B cell (primary cell): ENCODE results near the gene ARHGAP26. TPM values are rescaled to one million over a fixed set of nuclear protein-coding genes. Genes with fewer than 3 reads are reported as not detected.

Experiments
- ATAC-seq: fragments of 200-7000 bp; cut with Tn5 transposase; one replicate; pipeline ENCODE4 v1.10.0; 2021; ENCODE audit warnings: low read depth, mild to moderate bottlenecking, moderate number of reproducible peaks, moderate library complexity
- CTCF ChIA-PET: fragments of 350-600 bp; sonication (Branson Sonifier 250); formaldehyde crosslinking; loops from one replicate; lab custom pipeline; 2021; ENCODE audit warnings: antibody characterized with exemption, inconsistent platforms; lab: Charles Lee
- POLR2A ChIA-PET: fragments of 350-600 bp; sonication (Branson Sonifier 250); formaldehyde crosslinking; loops from one replicate; lab custom pipeline; 2021; ENCODE audit warnings: antibody characterized with exemption; lab: Charles Lee
- DNase-seq: peaks from one replicate; pipeline ENCODE4 v3.0.0; 2013
- H2AFZ ChIP-seq: 2 replicates; pipeline ENCODE4 v1.6.1; 2012; ENCODE audit warnings: mild to moderate bottlenecking, low read depth, low read length; ENCODE audit not compliant: insufficient read depth, poor library complexity, severe bottlenecking
- H3K27ac ChIP-seq, 2 donors: 1 replicate in 1 of 2; 2 replicates in 1 of 2; pipeline ENCODE4 v1.5.1; 2012 to 2013; ENCODE audit warnings: low read length in 2 of 2, mild to moderate bottlenecking in 2 of 2, moderate library complexity in 1 of 2
- H3K27me3 ChIP-seq, 4 experiments: fragments of 200-600 bp in 1 of 4; sonication (generic) in 1 of 4; replicated peaks in 1 of 4; 1 replicate in 2 of 4; 2 replicates in 2 of 4; pipeline versions ENCODE4 v1.6.1 to v1.7.0; 2013 to 2016; ENCODE audit warnings: low read length in 3 of 4, mild to moderate bottlenecking in 2 of 4, mixed read lengths in 1 of 4, moderate library complexity in 1 of 4; ENCODE audit not compliant: insufficient read depth in 4 of 4, control insufficient read depth in 3 of 4; ENCODE audit errors: control extremely low read depth in 1 of 4
- H3K36me3 ChIP-seq, 2 experiments: replicated peaks in 1 of 2; 1 replicate in 1 of 2; 2 replicates in 1 of 2; pipeline versions ENCODE4 v1.6.1 to v1.7.1; 2013; ENCODE audit warnings: low read length in 1 of 2; ENCODE audit not compliant: insufficient read depth in 2 of 2, control insufficient read depth in 1 of 2; ENCODE audit errors: control extremely low read depth in 1 of 2, extremely low read depth in 1 of 2
- H3K4me1 ChIP-seq, 2 donors: fragments of 200-600 bp in 1 of 2; sonication (generic) in 1 of 2; 1 replicate in 1 of 2; 2 replicates in 1 of 2; pipeline versions ENCODE4 v1.5.1 to v1.6.1; 2013 to 2017; ENCODE audit warnings: low read length in 2 of 2; ENCODE audit not compliant: control insufficient read depth in 2 of 2, insufficient read depth in 2 of 2
- H3K4me2 ChIP-seq: replicated peaks from 2 replicates; pipeline ENCODE3; 2012; ENCODE audit warnings: mild to moderate bottlenecking, low read depth, low read length; ENCODE audit not compliant: poor library complexity, severe bottlenecking
- H3K4me3 ChIP-seq, 5 experiments: fragments of 200-600 bp in 1 of 5; sonication (generic) in 1 of 5; 1 replicate in 3 of 5; 2 replicates in 2 of 5; pipeline versions ENCODE4 v1.5.1 to v1.7.0; 2011 to 2016; ENCODE audit warnings: low read length in 4 of 5, mild to moderate bottlenecking in 4 of 5, low read depth in 2 of 5, control low read depth in 1 of 5, moderate library complexity in 1 of 5; ENCODE audit not compliant: insufficient read depth in 1 of 5; ENCODE audit errors: control extremely low read depth in 1 of 5, extremely low read depth in 1 of 5
- H3K79me2 ChIP-seq: fragments of 200-600 bp; sonication (generic); one replicate; pipeline ENCODE4 v1.6.0; 2016; ENCODE audit warnings: low read length; ENCODE audit not compliant: control insufficient read depth, insufficient read depth
- H3K9ac ChIP-seq: fragments of 200-600 bp; sonication (generic); 2 replicates; pipeline ENCODE4 v1.6.1; 2017; ENCODE audit warnings: mild to moderate bottlenecking, low read length, moderate library complexity
- H3K9me3 ChIP-seq, 3 donors: one replicate each; pipeline versions ENCODE4 v1.6.1 to v1.7.1; 2013; ENCODE audit warnings: low read length in 2 of 3; ENCODE audit not compliant: control insufficient read depth in 2 of 3, insufficient read depth in 1 of 3; ENCODE audit errors: control extremely low read depth in 1 of 3
- H4K20me1 ChIP-seq: 2 replicates; pipeline ENCODE4 v1.6.0; 2012; ENCODE audit warnings: mild to moderate bottlenecking, low read length; ENCODE audit not compliant: insufficient read depth, control insufficient read depth, poor library complexity, severe bottlenecking
- H3K27ac Mint-ChIP-seq: one replicate; pipeline ENCODE4 v1.8.0; 2021; ENCODE audit warnings: mixed read lengths
- H3K27me3 Mint-ChIP-seq: one replicate; pipeline ENCODE4 v1.8.0; 2021; ENCODE audit warnings: mixed read lengths
- H3K4me1 Mint-ChIP-seq: one replicate; pipeline ENCODE4 v1.8.0; 2021; ENCODE audit warnings: mixed read lengths
- H3K4me3 Mint-ChIP-seq: one replicate; pipeline ENCODE4 v1.8.0; 2021; ENCODE audit warnings: mixed read lengths
- H3K9me3 Mint-ChIP-seq: one replicate; pipeline ENCODE4 v1.8.0; 2022; ENCODE audit warnings: mixed read lengths; ENCODE audit not compliant: insufficient read depth
- CTCF ChIP-seq: fragments of 200-600 bp; IDR thresholded peaks from one replicate; pipeline ENCODE4 v1.8.0; 2022; ENCODE audit warnings: antibody characterized with exemption, mild to moderate bottlenecking
- EZH2 ChIP-seq: IDR thresholded peaks from 2 replicates; pipeline ENCODE4 v1.6.1; 2012; ENCODE audit warnings: borderline replicate concordance, low read depth, mild to moderate bottlenecking, moderate library complexity, low read length; ENCODE audit not compliant: insufficient read depth, poor library complexity, severe bottlenecking
- whole genome bisulfite sequencing: methylation state at CpG from one replicate; pipeline ENCODE4 v1.1.5; 2013; ENCODE audit warnings: missing lambda C conversion rate; ENCODE audit not compliant: insufficient coverage; 5-methylcytosine and 5-hydroxymethylcytosine counted together
- intact Hi-C: fragments of 100-400 bp; cut with micrococcal nuclease; formaldehyde crosslinking; loops from one replicate; pipeline ENCODE4 v1.10.0; 2022
- polyA plus RNA-seq: library from polyadenylated mRNA; depleted of rRNA; stranded (reverse); fragments of >200 nt; gene quantifications from 2 replicates; pipeline ENCODE4 v1.2.3, GENCODE V29; 2012
- total RNA-seq, 2 donors: library from RNA; stranded (reverse); fragments of 120-200 nt in 1 of 2; gene quantifications; 1 replicate in 1 of 2; 2 replicates in 1 of 2; pipeline versions ENCODE4 v1.2.3 to v1.2.4, GENCODE V29; 2013 to 2022

ARHGAP26 gene
- total and polyA plus RNA-seq, 2 donors (not counting 1 experiment from before 2014, with no cell fraction given), result 1.8 to 22.5 TPM

GRCh38 chr5:142725231-142726187, 44.7 kb upstream of the ARHGAP26 start:
- Mint-ChIP-seq H3K27ac (no peak overlapping the region), H3K4me1 (no peaks in the 10 kb centered on the region), H3K4me3 (no peak overlapping the region), H3K27me3 (peaks cover 3% of the 10 kb centered on the region), H3K9me3 (no peaks in the 10 kb centered on the region)
- Histone ChIP-seq H3K36me3 (no peaks in the 10 kb centered on the region), H3K9ac (no peak overlapping the region), H3K27ac (no peak overlapping the region), H4K20me1 (no peaks in the 10 kb centered on the region), H3K27me3 (peaks cover 0 to 4% (median 0%) of the 10 kb centered on the region in 4 experiments), H3K4me2 (no peak overlapping the region), H3K4me1 (no peaks in the 10 kb centered on the region), H3K9me3 (no peaks in the 10 kb centered on the region), H3K79me2 (no peaks in the 10 kb centered on the region), H2AFZ (no peak overlapping the region), H3K4me3 (no peak overlapping the region)
- DNase-seq, result no peak
- no peak for ATAC-seq
- CTCF ChIA-PET, result no interaction called here
- 96% methylated on average over 2 of the region's 4 CpGs for whole genome bisulfite sequencing
- POLR2A ChIA-PET, result no interaction called here
- intact Hi-C loops, result no loop called here
- no peak for TF ChIP-seq CTCF

GRCh38 chr5:142726188-142726731, 43.9 kb upstream of the ARHGAP26 start:
- H3K27ac ChIP-seq, result no peak overlapping the region
- no peaks in the 10 kb centered on the region for H3K9me3 Mint-ChIP-seq
- no CpG with 5 or more reads among the region's 2 CpGs for WGBS
- H3K79me2 ChIP-seq, result no peaks in the 10 kb centered on the region
- POLR2A ChIA-PET, result no interaction called here
- no peak overlapping the region for H3K4me2 ChIP-seq
- no peaks in the 10 kb centered on the region for H3K4me1 Mint-ChIP-seq
- no peak for TF ChIP-seq EZH2
- no peak for TF ChIP-seq CTCF
- H4K20me1 ChIP-seq, result no peaks in the 10 kb centered on the region
- no peak overlapping the region for H3K4me3 Mint-ChIP-seq
- no peak for DNase-seq
- no peaks in the 10 kb centered on the region for H3K36me3 ChIP-seq
- intact Hi-C loops, result no loop called here
- no peaks in the 10 kb centered on the region for H3K9me3 ChIP-seq
- H3K4me1 ChIP-seq, result no peaks in the 10 kb centered on the region
- CTCF ChIA-PET, result no interaction called here
- H3K27me3 ChIP-seq, result peaks cover 0 to 4% (median 0%) of the 10 kb centered on the region in 4 experiments
- no peak overlapping the region for H3K27ac Mint-ChIP-seq
- H3K4me3 ChIP-seq, result no peak overlapping the region
- H2AFZ ChIP-seq, result no peak overlapping the region
- H3K9ac ChIP-seq, result no peak overlapping the region
- ATAC-seq, result no peak
- H3K27me3 Mint-ChIP-seq, result no peaks in the 10 kb centered on the region
